Measurements from ENCODE around the gene TXNDC17. TPM values are rescaled to one million over a fixed set of nuclear protein-coding genes. Genes with fewer than 3 reads are reported as not detected.

TXNDC17 gene
- total and polyA plus RNA-seq, 2 of the 8 experiments (the other 6 are each of a cell fraction or from before 2014, with no cell fraction given): 182 to 410 TPM

DNA sequence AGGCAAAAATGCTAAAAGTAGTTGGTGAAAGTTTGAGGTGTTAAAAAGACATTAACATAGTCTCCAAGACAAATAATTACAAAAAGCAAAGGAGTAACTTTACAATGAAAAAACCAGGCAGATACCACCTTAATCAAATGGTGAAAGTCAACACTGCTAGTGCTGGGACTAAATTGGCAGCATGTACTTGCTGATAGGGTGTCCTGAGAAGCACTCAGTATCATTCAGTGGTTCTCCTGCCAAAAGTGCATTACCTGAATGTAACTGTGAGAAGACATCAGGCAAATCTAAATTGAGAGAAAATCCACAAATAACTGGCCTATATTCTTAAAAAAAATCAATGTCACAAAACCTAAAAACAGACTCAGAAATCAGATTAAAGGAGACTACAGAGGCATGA, 8.3 kb upstream of the TXNDC17 start:
- H4K91ac ChIP-seq (replicated peaks; ENCODE audit: insufficient read length, low read length): no peak overlapping the region
- H3K4me2 ChIP-seq (ENCODE audit: insufficient read depth in 1 of 2, low read depth in 2 of 2, low read length in 2 of 2): no peak overlapping the region
- TF ChIP-seq ATF2 (IDR thresholded peaks at IDR 0.05; ENCODE audit: low read length) (no peak), CREB1 (IDR thresholded peaks at IDR 0.05) (no peak), RAD21 (IDR thresholded peaks at IDR 0.05 in 1 of 2, conservative IDR thresholded peaks at IDR 0.05 in 1 of 2; ENCODE audit: low read depth in 2 of 2, low read length in 2 of 2) (no peak), SRF (IDR thresholded peaks at IDR 0.05; ENCODE audit: low read depth, low read length) (no peak), JUN (IDR thresholded peaks at IDR 0.05; ENCODE audit: low read depth, low read length) (no peak), JUND (IDR thresholded peaks at IDR 0.05; ENCODE audit: low read length) (no peak), CHD2 (IDR thresholded peaks at IDR 0.05; ENCODE audit: low read length) (no peak), HDAC2 (IDR thresholded peaks at IDR 0.05; ENCODE audit: borderline replicate concordance in 1 of 2, low read depth in 2 of 2, low read length in 2 of 2) (no peak), BACH1 (IDR thresholded peaks at IDR 0.05; ENCODE audit: low read length) (no peak)
- TF ChIP-seq, protein P1, sequence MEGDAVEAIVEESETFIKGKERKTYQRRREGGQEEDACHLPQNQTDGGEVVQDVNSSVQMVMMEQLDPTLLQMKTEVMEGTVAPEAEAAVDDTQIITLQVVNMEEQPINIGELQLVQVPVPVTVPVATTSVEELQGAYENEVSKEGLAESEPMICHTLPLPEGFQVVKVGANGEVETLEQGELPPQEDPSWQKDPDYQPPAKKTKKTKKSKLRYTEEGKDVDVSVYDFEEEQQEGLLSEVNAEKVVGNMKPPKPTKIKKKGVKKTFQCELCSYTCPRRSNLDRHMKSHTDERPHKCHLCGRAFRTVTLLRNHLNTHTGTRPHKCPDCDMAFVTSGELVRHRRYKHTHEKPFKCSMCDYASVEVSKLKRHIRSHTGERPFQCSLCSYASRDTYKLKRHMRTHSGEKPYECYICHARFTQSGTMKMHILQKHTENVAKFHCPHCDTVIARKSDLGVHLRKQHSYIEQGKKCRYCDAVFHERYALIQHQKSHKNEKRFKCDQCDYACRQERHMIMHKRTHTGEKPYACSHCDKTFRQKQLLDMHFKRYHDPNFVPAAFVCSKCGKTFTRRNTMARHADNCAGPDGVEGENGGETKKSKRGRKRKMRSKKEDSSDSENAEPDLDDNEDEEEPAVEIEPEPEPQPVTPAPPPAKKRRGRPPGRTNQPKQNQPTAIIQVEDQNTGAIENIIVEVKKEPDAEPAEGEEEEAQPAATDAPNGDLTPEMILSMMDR (IDR thresholded peaks at IDR 0.05; ENCODE audit: control extremely low read depth in 1 of 3, insufficient read depth in 1 of 3, low read depth in 1 of 3, low read length in 3 of 3): no peak
- H3K4ac ChIP-seq (replicated peaks; ENCODE audit: insufficient read length, low read depth, low read length): no peak overlapping the region
- ChIA-PET POLR2A (ENCODE audit: partially characterized antibody) (no interaction called here), CTCF (ENCODE audit: partially characterized antibody) (no interaction called here)
- H3K9ac ChIP-seq (replicated peaks in 1 of 4; ENCODE audit: extremely low read depth in 1 of 4, low read depth in 3 of 4, low read length in 3 of 4): no peak overlapping the region
- H3K36me3 ChIP-seq (ENCODE audit: control insufficient read depth in 2 of 4, insufficient read depth in 4 of 4, low read length in 3 of 4): peaks cover 15 to 34% (median 31%) of the 10 kb centered on the region in 4 experiments
- DNase-seq (ENCODE audit: low read depth in 1 of 2, low spot score in 2 of 2) (no peak), FAIRE-seq (no peak)
- H2BK120ac ChIP-seq (replicated peaks; ENCODE audit: low read depth, low read length): no peak overlapping the region
- H3K23me2 ChIP-seq (ENCODE audit: low read depth, low read length): no peaks in the 10 kb centered on the region
- no peak overlapping the region for H2BK5ac ChIP-seq (ENCODE audit: low read depth, low read length)
- no peak overlapping the region for H2AK5ac ChIP-seq (ENCODE audit: low read depth, low read length)
- no peak overlapping the region for H3K56ac ChIP-seq (replicated peaks; ENCODE audit: insufficient read length, low read depth, low read length)
- no peak overlapping the region for H4K5ac ChIP-seq (ENCODE audit: insufficient read length, low read depth, low read length)
- H2BK12ac ChIP-seq (ENCODE audit: low read depth, low read length): no peak overlapping the region
- H3K79me2 ChIP-seq (ENCODE audit: control insufficient read depth in 1 of 2, insufficient read depth in 2 of 2, low read length in 2 of 2): 0 out of 4 replicates have a peak, but pooled peaks cover 0 to 4% of the 10 kb centered on the region in 2 experiments
- no peaks in the 10 kb centered on the region for H3K27me3 ChIP-seq (replicated peaks in 1 of 4; ENCODE audit: control insufficient read depth in 3 of 4, extremely low read depth in 1 of 4, insufficient read depth in 3 of 4, low read length in 3 of 4)
- no peak overlapping the region for H2BK15ac ChIP-seq (ENCODE audit: low read length)
- H3K18ac ChIP-seq (ENCODE audit: extremely low read depth, low read length): no peak overlapping the region
- H4K20me1 ChIP-seq (replicated peaks in 1 of 2; ENCODE audit: control insufficient read depth in 1 of 2, insufficient read depth in 2 of 2, low read length in 2 of 2): peaks cover 1 to 3% of the 10 kb centered on the region in 2 experiments
- no peak overlapping the region for H3K27ac ChIP-seq (ENCODE audit: low read depth, low read length)
- no peak overlapping the region for H3K4me3 ChIP-seq (ENCODE audit: extremely low read depth in 1 of 4, insufficient read depth in 2 of 4, low read depth in 3 of 4, low read length in 4 of 4)
- no peaks in the 10 kb centered on the region for H3K9me3 ChIP-seq (ENCODE audit: insufficient read depth in 2 of 2, low read depth in 1 of 2, low read length in 1 of 2)
- H2AFZ ChIP-seq (ENCODE audit: low read length): no peak overlapping the region
- no peaks in the 10 kb centered on the region for H3K4me1 ChIP-seq (replicated peaks in 1 of 4; ENCODE audit: control insufficient read depth in 3 of 4, insufficient read depth in 4 of 4, low read length in 3 of 4)
- H3K79me1 ChIP-seq (ENCODE audit: low read depth, low read length): 0 out of 2 replicates have a peak, but pooled peaks cover 1% of the 10 kb centered on the region
- no peak overlapping the region for H3K14ac ChIP-seq (ENCODE audit: insufficient read length)
- H3K23ac ChIP-seq (ENCODE audit: insufficient read length): no peak overlapping the region
- H2BK20ac ChIP-seq (ENCODE audit: low read length): no peak overlapping the region
- H4K8ac ChIP-seq (ENCODE audit: extremely low read depth, insufficient read depth, low read length): no peak overlapping the region
